H9 (cell line): Measurements from ENCODE around the gene DCUN1D4. TPM values are rescaled to one million over a fixed set of nuclear protein-coding genes. Genes with fewer than 3 reads are reported as not detected.

ENCODE experiments used
- DNase-seq: peaks from one replicate; pipeline ENCODE4 v3.0.0-alpha.2; 2017
- H2AFZ ChIP-seq: one replicate; pipeline ENCODE4 v1.6.1; 2013; ENCODE audit warnings: mild to moderate bottlenecking, low read length, control low read depth, moderate library complexity
- H2AK5ac ChIP-seq: 2 replicates; pipeline ENCODE4 v1.6.1; 2013; ENCODE audit warnings: low read length, control low read depth, mixed read lengths; ENCODE audit not compliant: insufficient read length
- H2BK120ac ChIP-seq: one replicate; pipeline ENCODE4 v1.6.1; 2013; ENCODE audit warnings: low read depth, mild to moderate bottlenecking, low read length, control low read depth, inconsistent platforms; ENCODE audit not compliant: poor library complexity, severe bottlenecking
- H2BK12ac ChIP-seq: 2 replicates; pipeline ENCODE4 v1.6.1; 2013; ENCODE audit warnings: low read length, control low read depth, mixed read lengths, low read depth; ENCODE audit not compliant: insufficient read length
- H2BK15ac ChIP-seq: 2 replicates; pipeline ENCODE4 v1.6.1; 2013; ENCODE audit warnings: low read depth, low read length, control low read depth
- H2BK20ac ChIP-seq: one replicate; pipeline ENCODE4 v1.6.1; 2013; ENCODE audit warnings: low read depth, mild to moderate bottlenecking, low read length, control low read depth, inconsistent platforms; ENCODE audit not compliant: poor library complexity, severe bottlenecking
- H2BK5ac ChIP-seq: 2 replicates; pipeline ENCODE4 v1.6.1; 2013; ENCODE audit warnings: low read length, control low read depth, mixed read lengths; ENCODE audit not compliant: insufficient read length
- H3K14ac ChIP-seq: 2 replicates; pipeline ENCODE4 v1.6.1; 2013; ENCODE audit warnings: low read length, control low read depth; ENCODE audit not compliant: insufficient read depth
- H3K18ac ChIP-seq: 2 replicates; pipeline ENCODE4 v1.6.1; 2013; ENCODE audit warnings: low read depth, mild to moderate bottlenecking, mixed read lengths, low read length, control low read depth; ENCODE audit not compliant: insufficient read length
- H3K23ac ChIP-seq: 2 replicates; pipeline ENCODE4 v1.6.1; 2013; ENCODE audit warnings: low read length, control low read depth, mixed read lengths, low read depth; ENCODE audit not compliant: insufficient read length
- H3K23me2 ChIP-seq: 2 replicates; pipeline ENCODE4 v1.6.1; 2013; ENCODE audit warnings: low read depth, mild to moderate bottlenecking, mixed read lengths, low read length, control low read depth; ENCODE audit not compliant: insufficient read length, poor library complexity, severe bottlenecking
- H3K27ac ChIP-seq: 2 replicates; pipeline ENCODE4 v1.5.1; 2013; ENCODE audit warnings: low read length, control low read depth, mixed read lengths, low read depth; ENCODE audit not compliant: insufficient read length
- H3K27me3 ChIP-seq: 2 replicates; pipeline ENCODE4 v1.6.1; 2013; ENCODE audit warnings: low read length, control low read depth, inconsistent platforms; ENCODE audit not compliant: insufficient read depth
- H3K4ac ChIP-seq: 2 replicates; pipeline ENCODE4 v1.6.1; 2013; ENCODE audit warnings: low read depth, mild to moderate bottlenecking, control low read depth, inconsistent platforms, low read length, moderate library complexity
- H3K4me1 ChIP-seq: 2 replicates; pipeline ENCODE4 v1.6.1; 2013; ENCODE audit warnings: low read length, control low read depth, inconsistent platforms; ENCODE audit not compliant: insufficient read depth
- H3K4me2 ChIP-seq: 2 replicates; pipeline ENCODE4 v1.6.1; 2013; ENCODE audit warnings: low read length, control low read depth, mixed read lengths; ENCODE audit not compliant: insufficient read length, insufficient read depth
- H3K56ac ChIP-seq: 2 replicates; pipeline ENCODE4 v1.6.1; 2013; ENCODE audit warnings: low read depth, mild to moderate bottlenecking, mixed read lengths, low read length, control low read depth; ENCODE audit not compliant: insufficient read length
- H3K79me1 ChIP-seq: 2 replicates; pipeline ENCODE4 v1.6.1; 2013; ENCODE audit warnings: low read depth, mild to moderate bottlenecking, moderate library complexity, low read length, control low read depth, inconsistent platforms; ENCODE audit not compliant: insufficient read depth, poor library complexity, severe bottlenecking
- H3K79me2 ChIP-seq: 2 replicates; pipeline ENCODE4 v1.6.1; 2013; ENCODE audit warnings: low read length, control low read depth, inconsistent platforms; ENCODE audit not compliant: insufficient read depth
- H3K9ac ChIP-seq: 2 replicates; pipeline ENCODE4 v1.6.1; 2013; ENCODE audit warnings: low read length, control low read depth, mixed read lengths; ENCODE audit not compliant: insufficient read length; ENCODE audit errors: extremely low read depth
- H3K9me3 ChIP-seq: one replicate; pipeline ENCODE4 v1.6.1; 2013; ENCODE audit warnings: low read depth, low read length, inconsistent platforms; ENCODE audit not compliant: control insufficient read depth
- H3T11ph ChIP-seq: one replicate; pipeline ENCODE4 v1.6.1; 2013; ENCODE audit warnings: mild to moderate bottlenecking, low read length, control low read depth, inconsistent platforms
- H4K20me1 ChIP-seq: one replicate; pipeline ENCODE4 v1.6.1; 2013; ENCODE audit not compliant: control insufficient read depth, insufficient read length, insufficient read depth
- H4K5ac ChIP-seq: 2 replicates; pipeline ENCODE4 v1.6.1; 2013; ENCODE audit warnings: low read depth, mild to moderate bottlenecking, mixed read lengths, low read length, control low read depth; ENCODE audit not compliant: insufficient read length
- H4K8ac ChIP-seq: replicated peaks from 2 replicates; pipeline ENCODE4 v1.6.1; 2013; ENCODE audit warnings: low read length, control low read depth, mixed read lengths, low read depth; ENCODE audit not compliant: insufficient read length
- H4K91ac ChIP-seq: 2 replicates; pipeline ENCODE4 v1.6.1; 2013; ENCODE audit warnings: low read depth, mild to moderate bottlenecking, moderate library complexity, mixed read lengths, low read length, control low read depth; ENCODE audit not compliant: insufficient read length
- H3K27ac Mint-ChIP-seq, 3 experiments: 2 replicates in 2 of 3; 3 replicates in 1 of 3; pipeline ENCODE4 v1.8.0; 2020 to 2021; ENCODE audit warnings: mixed read lengths in 3 of 3, mild to moderate bottlenecking in 1 of 3, moderate library complexity in 1 of 3
- H3K27me3 Mint-ChIP-seq: 2 replicates; pipeline ENCODE4 v1.8.0; 2021; ENCODE audit warnings: low read depth, mild to moderate bottlenecking, moderate library complexity, mixed read lengths
- H3K36me3 Mint-ChIP-seq, 3 experiments: 2 replicates in 2 of 3; 3 replicates in 1 of 3; pipeline ENCODE4 v1.8.0; 2020 to 2021; ENCODE audit warnings: low read depth in 3 of 3, mixed read lengths in 3 of 3; ENCODE audit not compliant: insufficient read depth in 1 of 3
- H3K4me1 Mint-ChIP-seq, 2 experiments: 2 replicates each; pipeline ENCODE4 v1.8.0; 2020; ENCODE audit warnings: mixed read lengths in 2 of 2
- H3K4me3 Mint-ChIP-seq, 2 experiments: 2 replicates in 1 of 2; 3 replicates in 1 of 2; pipeline ENCODE4 v1.8.0; 2020 to 2021; ENCODE audit warnings: mild to moderate bottlenecking in 2 of 2, mixed read lengths in 2 of 2, moderate library complexity in 1 of 2
- H3K9me3 Mint-ChIP-seq, 2 experiments: 2 replicates in 1 of 2; 3 replicates in 1 of 2; pipeline ENCODE4 v1.8.0; 2020; ENCODE audit warnings: mild to moderate bottlenecking in 2 of 2, mixed read lengths in 2 of 2, moderate library complexity in 1 of 2
- WGBS: extraction: QIAGEN DNeasy Blood & Tissue Kit; methylation state at CpG from one replicate; pipeline ENCODE4 v1.1.7; 2013; ENCODE audit warnings: missing lambda C conversion rate, low lambda C conversion rate, mixed read lengths; ENCODE audit not compliant: insufficient read length; ENCODE audit errors: extremely low coverage; 5-methylcytosine and 5-hydroxymethylcytosine counted together
- total RNA-seq: library from RNA; stranded (reverse); gene quantifications from 2 replicates; pipeline ENCODE4 v1.2.1, GENCODE V29; 2021
- TF ChIP-seq, protein P1 (sequence below): fragments of 200-600 bp; sonication (generic); conservative IDR thresholded peaks from 3 replicates; pipeline ENCODE4 v1.8.0; 2021; ENCODE audit warnings: antibody characterized with exemption, mild to moderate bottlenecking

The DCUN1D4 gene
- total RNA-seq, 1 experiment from 2014 or later: 46.7 TPM

DNA sequence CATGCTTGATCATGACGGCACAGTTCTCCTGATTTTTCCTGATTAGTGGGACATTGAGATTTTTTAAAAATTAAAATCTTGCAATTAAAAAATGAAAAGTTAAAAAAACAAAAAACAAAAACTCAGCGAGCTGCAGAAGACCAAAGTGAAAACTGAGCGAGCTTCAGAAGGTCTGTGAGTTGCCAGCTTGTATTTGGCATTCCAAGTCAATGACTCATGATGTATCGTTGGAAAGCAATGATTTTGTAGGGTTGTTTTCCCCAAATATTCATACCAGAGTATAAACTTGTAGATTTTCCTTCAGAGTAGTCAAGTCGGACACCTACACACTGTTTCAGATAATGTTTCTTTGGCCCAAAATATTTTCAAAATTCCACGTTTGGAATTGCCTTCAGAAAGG, 100.3 kb downstream of the DCUN1D4 start:
- H3K23me2 ChIP-seq: no peaks in the 10 kb centered on the region
- H4K20me1 ChIP-seq: no peaks in the 10 kb centered on the region
- Mint-ChIP-seq H3K4me3 (no peak overlapping the region), H3K36me3 (peaks cover 0 to 5% (median 5%) of the 10 kb centered on the region in 3 experiments; a peak in 5 of 7 replicates), H3K27ac (no peak overlapping the region), H3K27me3 (peaks cover 2% of the 10 kb centered on the region; the same call in 1 of the 2 replicates), H3K9me3 (peaks cover 30 to 73% of the 10 kb centered on the region in 2 experiments), H3K4me1 (peaks cover 0 to 3% of the 10 kb centered on the region in 2 experiments; a peak in 1 of 4 replicates)
- H2BK15ac ChIP-seq: no peak overlapping the region
- no peak for DNase-seq
- H3K18ac ChIP-seq: no peak overlapping the region
- H2BK120ac ChIP-seq: no peak overlapping the region
- WGBS: no CpG with 5 or more reads among the region's 6 CpGs
- no peaks in the 10 kb centered on the region for H3K27me3 ChIP-seq
- TF ChIP-seq, protein P1, sequence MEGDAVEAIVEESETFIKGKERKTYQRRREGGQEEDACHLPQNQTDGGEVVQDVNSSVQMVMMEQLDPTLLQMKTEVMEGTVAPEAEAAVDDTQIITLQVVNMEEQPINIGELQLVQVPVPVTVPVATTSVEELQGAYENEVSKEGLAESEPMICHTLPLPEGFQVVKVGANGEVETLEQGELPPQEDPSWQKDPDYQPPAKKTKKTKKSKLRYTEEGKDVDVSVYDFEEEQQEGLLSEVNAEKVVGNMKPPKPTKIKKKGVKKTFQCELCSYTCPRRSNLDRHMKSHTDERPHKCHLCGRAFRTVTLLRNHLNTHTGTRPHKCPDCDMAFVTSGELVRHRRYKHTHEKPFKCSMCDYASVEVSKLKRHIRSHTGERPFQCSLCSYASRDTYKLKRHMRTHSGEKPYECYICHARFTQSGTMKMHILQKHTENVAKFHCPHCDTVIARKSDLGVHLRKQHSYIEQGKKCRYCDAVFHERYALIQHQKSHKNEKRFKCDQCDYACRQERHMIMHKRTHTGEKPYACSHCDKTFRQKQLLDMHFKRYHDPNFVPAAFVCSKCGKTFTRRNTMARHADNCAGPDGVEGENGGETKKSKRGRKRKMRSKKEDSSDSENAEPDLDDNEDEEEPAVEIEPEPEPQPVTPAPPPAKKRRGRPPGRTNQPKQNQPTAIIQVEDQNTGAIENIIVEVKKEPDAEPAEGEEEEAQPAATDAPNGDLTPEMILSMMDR: no peak
- H3K79me1 ChIP-seq: no peaks in the 10 kb centered on the region
- no peak overlapping the region for H2BK12ac ChIP-seq
- H2AK5ac ChIP-seq: no peak overlapping the region
- no peak overlapping the region for H3K14ac ChIP-seq
- H3K27ac ChIP-seq: no peak overlapping the region
- no peak overlapping the region for H2BK20ac ChIP-seq
- no peaks in the 10 kb centered on the region for H3K9me3 ChIP-seq
- H3K23ac ChIP-seq: no peak overlapping the region
- H3K79me2 ChIP-seq: no peaks in the 10 kb centered on the region
- no peak overlapping the region for H3K4me2 ChIP-seq
- no peak overlapping the region for H3K9ac ChIP-seq
- H3K4ac ChIP-seq: no peak overlapping the region
- no peak overlapping the region for H3T11ph ChIP-seq
- no peak overlapping the region for H4K5ac ChIP-seq
- no peak overlapping the region for H4K8ac ChIP-seq
- no peaks in the 10 kb centered on the region for H3K4me1 ChIP-seq
- no peak overlapping the region for H4K91ac ChIP-seq
- H2AFZ ChIP-seq: no peak overlapping the region
- no peak overlapping the region for H2BK5ac ChIP-seq
- H3K56ac ChIP-seq: no peak overlapping the region
